Fibroblast of the conjunctiva (primary cell): ENCODE data around the gene MAZ.
"Not testable (repeated sequence)": the region's sequence is repeated elsewhere in the genome, so short reads cannot be mapped to it uniquely, and the experiment has no call there.

Source experiments
- DNase-seq: peaks from one replicate; pipeline ENCODE4 v3.0.0-alpha.2; 2010; ENCODE audit warnings: low read depth

Gene MAZ

DNA sequence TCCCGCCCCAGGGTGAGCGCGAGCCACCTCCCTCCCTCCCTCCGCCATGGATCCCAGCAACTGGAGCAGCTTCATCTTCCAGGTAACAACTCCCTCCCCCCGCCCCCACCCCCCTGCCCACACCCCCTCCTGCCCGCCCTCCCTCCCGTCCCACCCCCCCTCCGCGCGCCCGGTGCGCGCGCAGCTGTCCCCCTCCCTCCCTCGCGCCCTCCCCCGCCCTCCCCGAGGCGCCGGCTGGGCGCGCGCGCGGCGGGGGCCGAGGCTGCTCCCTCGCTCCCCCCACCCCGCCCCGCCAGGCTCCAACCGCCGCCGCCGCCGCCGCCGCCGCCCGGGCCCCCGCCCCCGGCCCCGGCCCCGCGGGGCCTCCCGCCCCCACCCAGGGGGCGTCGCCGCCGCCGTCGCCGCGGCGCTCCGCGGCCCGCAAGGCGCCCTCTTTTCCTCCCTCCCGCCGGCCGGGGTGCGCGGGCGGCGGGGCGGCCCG is at the start of gene MAZ:
TSS of gene MAZ (plus strand) at position 431 of the 481 bp plus-strand sequence. CDS start 173 bp downstream, outside the sequence.
- no peak for DNase-seq

DNA sequence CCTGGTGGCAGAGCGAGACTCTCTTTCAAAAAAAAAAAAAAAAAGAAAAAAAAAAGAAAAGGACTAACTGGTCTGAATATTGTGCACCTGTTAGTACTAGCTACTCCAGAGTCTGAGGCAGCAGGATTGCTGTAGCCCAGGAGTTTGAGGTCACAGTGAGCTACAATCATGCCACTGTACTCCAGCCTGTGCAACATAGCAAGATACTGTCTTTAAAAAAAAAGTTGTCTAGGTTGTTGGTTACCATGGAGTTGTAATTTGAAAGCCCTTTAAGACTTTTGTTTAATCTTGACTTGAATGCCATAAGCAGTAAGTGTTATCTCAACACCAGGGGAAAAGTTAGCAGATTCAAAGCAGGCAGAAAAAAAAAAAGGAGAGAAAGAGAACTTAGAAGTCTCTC is 49.7 kb upstream of the MAZ start:
- DNase-seq = no peak

DNA sequence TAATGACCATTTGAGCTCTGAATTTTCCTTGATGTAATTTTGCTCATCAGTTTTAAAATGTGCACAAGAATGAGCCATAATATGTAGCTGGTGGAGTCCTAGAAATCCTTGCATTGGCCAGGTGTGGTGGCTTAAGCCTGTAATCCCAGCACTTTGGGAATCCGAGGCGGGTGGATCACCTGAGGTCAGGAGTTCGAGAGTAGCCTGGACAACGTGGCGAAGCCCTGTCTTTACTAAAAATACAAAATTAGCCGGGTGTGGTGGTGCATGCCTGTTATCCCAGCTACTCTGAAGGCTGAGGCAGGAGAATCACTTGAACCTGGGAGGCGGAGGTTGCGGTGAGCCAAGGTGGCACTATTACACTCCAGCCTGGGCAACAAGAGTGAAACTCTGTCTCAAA is 49.2 kb upstream of the MAZ start:
- not testable (repeated sequence) for DNase-seq

DNA sequence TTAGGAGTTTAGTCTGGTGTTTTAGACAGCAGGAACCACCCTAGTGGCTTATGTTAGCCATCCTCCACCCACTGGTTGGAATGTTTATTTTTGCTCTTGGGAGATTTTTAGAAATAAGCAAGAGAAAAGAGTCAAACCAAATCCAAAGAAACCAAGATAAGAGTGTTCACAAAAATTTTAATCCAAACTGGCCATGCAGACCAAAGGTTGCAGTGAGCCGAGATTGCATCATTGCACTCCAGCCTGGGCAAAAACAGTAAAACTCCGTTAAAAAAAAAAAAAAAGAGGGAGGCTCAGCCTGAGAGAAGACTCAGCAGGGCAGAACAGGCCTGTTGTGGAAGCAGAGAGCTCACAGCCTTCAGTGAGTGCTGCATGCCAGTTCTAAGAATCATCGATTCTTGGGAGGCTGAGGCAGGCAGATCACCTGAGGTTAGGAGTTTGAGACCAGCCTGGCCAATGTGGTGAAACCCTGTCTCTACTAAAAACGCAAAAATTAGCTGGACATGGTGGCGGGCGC is 48.3 kb upstream of the MAZ start:
- peak; percentile 58 for DNase-seq

GRCh38 chr16:29760567-29761279 is 45.6 kb upstream of the MAZ start:
- no peak for DNase-seq

GRCh38 chr16:29761280-29761651 is 45.1 kb upstream of the MAZ start:
- not testable (repeated sequence) for DNase-seq

- DNase-seq = no peak
These were observed 44.4 kb upstream of the MAZ start for GRCh38 chr16:29761882-29762281.

DNA sequence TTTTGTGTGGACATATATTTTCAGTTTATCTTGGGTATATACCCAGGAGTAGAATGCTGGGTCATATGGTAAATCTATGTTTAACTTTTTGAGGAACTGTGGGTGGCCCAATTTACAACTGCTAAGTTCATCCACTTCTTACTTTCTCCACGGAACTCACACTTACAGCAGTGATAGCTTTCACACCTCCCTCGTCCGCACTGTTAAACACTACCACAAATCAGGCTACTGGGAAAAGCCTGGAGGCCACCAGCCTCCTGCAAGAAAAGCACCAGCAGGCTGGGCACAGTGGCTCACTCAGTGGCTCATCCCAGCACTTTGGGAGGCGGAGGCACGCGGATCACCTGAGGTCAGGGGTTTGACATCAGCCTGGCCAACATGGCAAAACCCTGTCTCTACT is 43.0 kb upstream of the MAZ start:
- DNase-seq = no peak

- DNase-seq = no peak
These were observed 40.9 kb upstream of the MAZ start for GRCh38 chr16:29765167-29766032.

- DNase-seq = no peak
These were observed 39.8 kb upstream of the MAZ start for GRCh38 chr16:29766571-29766970.

DNA sequence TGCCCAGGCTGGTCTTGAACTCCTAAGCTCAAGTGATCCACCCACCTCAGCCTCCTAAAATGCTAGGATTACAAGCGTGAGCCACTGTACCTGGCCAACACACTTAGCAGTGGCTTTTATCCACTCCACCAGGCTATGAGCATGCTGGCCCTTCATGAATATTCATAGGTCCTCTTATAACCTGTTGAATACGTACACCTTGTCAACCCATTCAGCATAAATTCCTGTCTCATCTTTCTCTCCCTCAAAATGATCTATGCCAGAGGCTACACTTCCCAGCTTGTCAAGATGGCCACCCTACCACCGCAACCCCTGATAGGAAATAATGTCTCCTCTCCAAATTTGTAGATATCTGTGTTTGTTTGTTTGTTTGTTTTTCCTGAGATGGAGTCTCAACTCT is 39.3 kb upstream of the MAZ start:
- no peak for DNase-seq

DNA sequence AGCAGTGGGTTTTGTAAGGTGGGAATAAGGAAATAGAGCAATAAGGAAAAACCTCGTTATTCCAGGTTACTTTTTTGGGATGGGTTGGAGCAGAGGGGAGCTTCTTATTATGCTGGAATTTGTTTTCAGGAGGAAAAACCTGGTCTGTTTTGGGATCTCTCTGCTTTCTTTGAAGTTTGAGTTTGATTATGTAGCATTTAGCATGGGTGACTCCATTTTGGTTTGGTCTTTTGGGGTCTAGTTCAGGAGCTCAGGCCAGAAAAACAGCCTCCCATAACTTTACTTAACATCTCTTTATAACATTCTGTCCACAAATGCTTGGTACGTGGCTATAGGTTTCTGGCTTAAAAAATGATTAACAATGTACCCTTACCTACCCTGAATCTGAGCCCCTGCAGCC is 36.8 kb upstream of the MAZ start:
- no peak for DNase-seq

GRCh38 chr16:29770250-29770929 is 35.9 kb upstream of the MAZ start:
- no peak for DNase-seq

DNA sequence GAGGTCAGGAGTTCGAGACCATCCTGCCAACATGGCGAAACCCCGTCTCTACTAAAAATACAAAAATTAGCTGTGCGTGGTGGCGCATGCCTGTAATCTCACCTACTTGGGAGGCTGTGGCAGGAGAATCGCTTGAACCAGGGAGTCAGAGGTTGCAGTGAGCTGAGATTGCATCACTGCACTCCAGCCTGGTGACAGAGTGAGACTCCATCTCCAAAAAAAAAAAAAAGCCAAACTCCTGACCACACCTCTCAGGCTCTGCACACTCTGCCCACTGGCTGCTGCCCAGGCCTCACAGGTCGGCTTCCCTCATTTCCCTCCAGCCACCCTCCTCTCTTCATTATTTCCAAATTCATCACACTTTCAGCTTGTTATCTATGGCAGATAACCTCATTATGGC is 34.0 kb upstream of the MAZ start:
- DNase-seq = not testable (repeated sequence)

DNA sequence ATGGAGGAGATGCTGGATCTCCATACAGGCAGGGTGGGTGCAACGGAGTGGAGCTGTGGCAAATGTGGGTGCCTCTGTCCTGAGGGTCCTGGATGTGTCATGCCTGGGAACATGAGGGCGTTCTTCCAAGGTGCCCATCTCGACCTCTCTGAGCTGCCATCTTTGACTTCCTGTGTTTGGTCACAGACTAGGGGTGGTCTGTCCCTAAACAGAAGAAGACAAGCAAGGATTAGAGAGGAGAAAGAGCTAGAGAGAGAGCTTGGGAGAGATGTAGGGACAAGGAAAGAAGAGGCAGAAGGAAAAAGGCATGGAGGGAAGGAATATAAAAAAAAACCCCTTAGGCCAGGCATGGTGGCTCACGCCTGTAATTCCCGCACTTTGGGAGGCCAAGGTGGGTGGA is 31.6 kb upstream of the MAZ start:
- DNase-seq = no peak

DNA sequence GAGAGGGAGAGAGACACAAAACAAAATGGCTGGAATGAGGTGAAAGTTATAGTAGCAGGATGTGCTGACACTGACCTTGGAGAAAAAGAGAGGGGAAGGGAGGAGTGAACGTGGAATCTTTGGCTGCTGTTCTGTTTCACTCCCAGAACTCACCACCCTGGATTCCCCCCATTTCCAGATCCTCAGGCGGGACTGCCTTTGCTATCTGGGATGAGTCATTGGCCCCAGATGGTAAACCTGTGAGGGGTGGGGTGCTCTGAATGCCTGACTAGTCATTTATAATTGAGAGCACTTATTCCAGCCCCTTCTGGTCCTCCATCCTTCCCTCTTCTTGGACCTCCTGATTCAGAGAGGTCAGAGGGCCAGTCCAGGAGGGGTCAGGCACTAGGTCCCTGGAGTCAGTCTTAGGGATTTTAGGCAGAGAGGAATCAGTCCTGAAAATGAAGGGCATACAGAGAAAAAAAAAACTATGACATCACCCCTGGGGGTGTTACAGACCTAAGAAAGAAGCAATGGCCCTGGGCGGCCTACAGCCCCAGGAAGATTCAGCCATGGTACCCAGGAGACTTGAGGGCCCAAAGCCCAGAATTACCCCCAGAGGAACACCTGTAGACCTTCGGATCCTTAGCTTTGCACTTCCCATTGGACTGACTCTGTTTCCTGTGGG is 30.5 kb upstream of the MAZ start:
- no peak for DNase-seq

DNA sequence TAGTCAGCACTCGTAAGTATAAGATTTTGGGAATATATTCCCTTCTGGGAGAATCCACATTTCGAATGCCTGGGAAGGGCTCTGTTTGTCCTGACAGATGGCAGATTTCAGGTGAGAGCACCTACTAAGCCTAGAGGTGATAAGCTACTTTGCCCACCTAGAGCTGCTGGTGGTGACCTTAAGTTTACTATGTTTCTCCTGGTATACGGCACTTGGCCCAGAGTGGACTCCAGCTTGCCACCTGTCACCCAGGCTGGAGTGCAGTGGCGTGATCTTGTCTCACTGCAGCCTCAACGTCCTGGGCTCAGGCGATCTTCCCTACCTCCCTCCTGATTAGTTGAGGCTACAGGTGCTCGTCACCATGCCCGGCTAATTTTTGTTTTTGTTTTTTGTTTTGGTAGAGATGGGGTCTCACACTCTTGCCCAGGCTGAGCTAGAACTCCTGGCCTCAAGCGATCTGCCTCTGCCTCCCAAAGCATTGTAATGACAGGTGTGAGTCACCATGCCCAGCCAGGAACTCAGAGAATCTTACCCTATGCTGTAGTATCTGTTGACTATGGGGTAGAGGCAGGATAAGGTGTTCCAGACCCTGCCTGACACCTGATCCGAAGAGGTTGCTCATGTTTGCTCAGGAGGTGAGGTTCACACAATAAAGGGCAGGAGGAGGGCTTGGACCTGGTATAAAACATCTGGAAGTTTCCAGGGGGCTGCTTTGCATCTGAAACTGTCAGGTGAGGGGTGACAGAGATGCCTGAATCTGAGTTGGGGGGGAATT is 28.6 kb upstream of the MAZ start, which contains the start of gene ZG16:
TSS of gene ZG16 (plus strand) at position 681 of the 775 bp plus-strand sequence. CDS start 1,011 bp downstream, outside the sequence.
- DNase-seq = no peak

DNA sequence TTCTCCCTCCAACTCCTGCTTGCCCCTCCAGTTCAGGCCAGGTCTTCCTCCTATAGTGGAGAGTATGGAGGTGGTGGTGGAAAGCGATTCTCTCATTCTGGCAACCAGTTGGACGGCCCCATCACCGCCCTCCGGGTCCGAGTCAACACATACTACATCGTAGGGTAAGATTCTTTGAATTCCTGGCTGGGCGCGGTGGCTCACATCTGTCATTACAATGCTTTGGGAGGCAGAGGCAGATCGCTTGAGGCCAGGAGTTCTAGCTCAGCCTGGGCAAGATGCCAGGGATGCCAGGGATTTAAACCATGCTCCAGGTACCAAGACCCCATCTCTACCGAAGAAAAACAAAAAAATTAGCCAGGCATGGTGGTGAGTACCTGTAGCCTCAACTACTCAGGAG is 26.9 kb upstream of the MAZ start:
- no peak for DNase-seq

DNA sequence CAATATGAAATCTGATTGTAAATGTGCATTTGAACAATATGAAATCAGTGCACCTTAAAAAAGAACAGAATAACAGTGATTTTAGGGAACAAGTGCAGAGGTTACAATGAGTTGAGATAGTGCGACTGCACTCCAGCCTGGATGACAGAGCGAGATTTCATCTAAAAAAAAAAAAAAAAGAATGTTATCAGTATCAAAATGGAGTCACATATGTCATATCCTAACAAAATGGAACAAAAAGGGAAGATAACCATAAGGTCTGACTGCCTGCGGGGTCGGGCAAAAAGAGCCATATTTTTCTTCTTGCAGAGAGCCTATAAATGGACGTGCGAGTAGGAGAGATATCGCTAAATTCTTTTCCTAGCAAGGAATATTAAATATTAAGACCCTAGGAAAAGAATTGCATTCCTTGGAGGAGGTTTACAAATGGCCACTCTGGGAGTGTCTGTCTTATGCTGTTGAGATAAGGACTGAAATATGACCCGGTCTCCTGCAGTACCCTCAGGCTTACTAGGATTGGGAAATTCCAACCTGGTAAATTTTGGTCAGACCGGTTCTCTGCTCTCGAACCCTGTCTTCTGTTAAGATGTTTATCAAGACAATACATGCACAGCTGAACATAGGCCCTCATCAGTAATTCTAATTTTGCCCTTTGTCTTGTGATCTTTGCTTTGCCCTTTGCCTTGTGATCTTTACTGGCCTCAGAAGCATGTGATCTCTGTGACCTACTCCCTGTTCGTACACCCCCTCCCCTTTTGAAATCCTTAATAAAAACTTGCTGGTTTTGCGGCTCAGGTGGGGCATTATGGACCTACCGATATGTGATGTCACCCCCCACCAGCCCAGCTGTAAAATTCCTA is 23.0 kb upstream of the MAZ start:
- DNase-seq = not testable (repeated sequence)

- no peak for DNase-seq
These were observed 22.2 kb upstream of the MAZ start for GRCh38 chr16:29784157-29784556.
